ENCODE results near the gene TNFRSF25.

Gene TNFRSF25

GRCh38 chr1:6418668-6419396 lies 47.1 kb downstream of the TNFRSF25 start:
- TF ChIP-seq REST (IDR thresholded peaks at IDR 0.05; ENCODE audit: insufficient replicate concordance, low read depth) (no peak), POLR2AphosphoS5 (IDR thresholded peaks at IDR 0.05; ENCODE audit: low read depth) (no peak), GABPA (IDR thresholded peaks at IDR 0.05; ENCODE audit: low read depth) (no peak), SPI1 (IDR thresholded peaks at IDR 0.05; ENCODE audit: borderline replicate concordance, low read depth) (no peak)
- TF ChIP-seq, protein P1, sequence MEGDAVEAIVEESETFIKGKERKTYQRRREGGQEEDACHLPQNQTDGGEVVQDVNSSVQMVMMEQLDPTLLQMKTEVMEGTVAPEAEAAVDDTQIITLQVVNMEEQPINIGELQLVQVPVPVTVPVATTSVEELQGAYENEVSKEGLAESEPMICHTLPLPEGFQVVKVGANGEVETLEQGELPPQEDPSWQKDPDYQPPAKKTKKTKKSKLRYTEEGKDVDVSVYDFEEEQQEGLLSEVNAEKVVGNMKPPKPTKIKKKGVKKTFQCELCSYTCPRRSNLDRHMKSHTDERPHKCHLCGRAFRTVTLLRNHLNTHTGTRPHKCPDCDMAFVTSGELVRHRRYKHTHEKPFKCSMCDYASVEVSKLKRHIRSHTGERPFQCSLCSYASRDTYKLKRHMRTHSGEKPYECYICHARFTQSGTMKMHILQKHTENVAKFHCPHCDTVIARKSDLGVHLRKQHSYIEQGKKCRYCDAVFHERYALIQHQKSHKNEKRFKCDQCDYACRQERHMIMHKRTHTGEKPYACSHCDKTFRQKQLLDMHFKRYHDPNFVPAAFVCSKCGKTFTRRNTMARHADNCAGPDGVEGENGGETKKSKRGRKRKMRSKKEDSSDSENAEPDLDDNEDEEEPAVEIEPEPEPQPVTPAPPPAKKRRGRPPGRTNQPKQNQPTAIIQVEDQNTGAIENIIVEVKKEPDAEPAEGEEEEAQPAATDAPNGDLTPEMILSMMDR (IDR thresholded peaks at IDR 0.05; ENCODE audit: insufficient read depth, low read length), result no peak
- H3K27me3 ChIP-seq (ENCODE audit: insufficient read depth, poor library complexity, severe bottlenecking), result peaks cover 67% of the 10 kb centered on the region
- H3K4me3 ChIP-seq (replicated peaks; ENCODE audit: insufficient read depth, low read length), result no peak overlapping the region
- H3K27ac ChIP-seq (replicated peaks), result no peak overlapping the region
- no peak for DNase-seq (ENCODE audit: low read depth in 1 of 2, low spot score in 1 of 2)

- H3K4me3 ChIP-seq (replicated peaks; ENCODE audit: insufficient read depth, low read length), result no peak overlapping the region
- no peak overlapping the region for H3K27ac ChIP-seq (replicated peaks)
- no peak for TF ChIP-seq GABPA (IDR thresholded peaks at IDR 0.05; ENCODE audit: low read depth)
- no peak for TF ChIP-seq SPI1 (IDR thresholded peaks at IDR 0.05; ENCODE audit: borderline replicate concordance, low read depth)
- TF ChIP-seq, protein P1 (IDR thresholded peaks at IDR 0.05; ENCODE audit: insufficient read depth, low read length), result no peak
- TF ChIP-seq REST (IDR thresholded peaks at IDR 0.05; ENCODE audit: insufficient replicate concordance, low read depth), result no peak
- no peak for TF ChIP-seq POLR2AphosphoS5 (IDR thresholded peaks at IDR 0.05; ENCODE audit: low read depth)
- H3K27me3 ChIP-seq (ENCODE audit: insufficient read depth, poor library complexity, severe bottlenecking), result peaks cover 69% of the 10 kb centered on the region
- DNase-seq (ENCODE audit: low read depth in 1 of 2, low spot score in 1 of 2), result no peak
Measured at GRCh38 chr1:6417961-6418667, 47.9 kb downstream of the TNFRSF25 start.

DNA sequence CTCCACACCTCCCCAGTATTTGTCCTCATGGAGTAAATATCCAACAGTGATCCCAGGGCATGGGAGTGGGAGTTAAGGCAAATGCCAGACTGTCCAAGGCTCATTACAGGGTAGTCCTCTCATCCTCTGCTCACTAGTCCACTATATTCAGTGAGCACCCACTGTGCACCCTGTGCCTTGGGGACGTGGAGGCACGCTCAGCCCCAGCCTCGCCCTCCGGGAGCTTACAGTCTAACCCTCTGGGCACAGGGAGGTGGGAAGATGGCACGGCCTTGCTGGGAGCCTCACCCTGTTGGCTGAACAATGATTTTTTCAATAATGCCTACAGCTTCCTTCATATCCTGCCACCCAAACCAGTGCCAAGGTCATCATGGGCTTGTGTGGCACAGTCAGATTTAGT lies 49.1 kb downstream of the TNFRSF25 start:
- Histone ChIP-seq H3K27ac (replicated peaks) (no peak overlapping the region), H3K4me3 (replicated peaks; ENCODE audit: insufficient read depth, low read length) (no peak overlapping the region), H3K27me3 (ENCODE audit: insufficient read depth, poor library complexity, severe bottlenecking) (peaks cover 62% of the 10 kb centered on the region)
- TF ChIP-seq GABPA (IDR thresholded peaks at IDR 0.05; ENCODE audit: low read depth), result no peak
- no peak for TF ChIP-seq SPI1 (IDR thresholded peaks at IDR 0.05; ENCODE audit: borderline replicate concordance, low read depth)
- TF ChIP-seq, protein P1 (IDR thresholded peaks at IDR 0.05; ENCODE audit: insufficient read depth, low read length), result no peak
- TF ChIP-seq POLR2AphosphoS5 (IDR thresholded peaks at IDR 0.05; ENCODE audit: low read depth), result no peak
- TF ChIP-seq REST (IDR thresholded peaks at IDR 0.05; ENCODE audit: insufficient replicate concordance, low read depth), result no peak
- no peak for DNase-seq (ENCODE audit: low read depth in 1 of 2, low spot score in 1 of 2)

Data from HL-60 (cell line).